C4-2B (cell line): ENCODE results near the gene ZCCHC12.

Experiments
- ZFX ChIP-seq: fragments of 450-650 bp; IDR thresholded peaks from 2 replicates; pipeline ENCODE4 v1.6.1; 2017
- TF ChIP-seq, protein P1 (sequence below): fragments of 450-650 bp; conservative IDR thresholded peaks from 2 replicates; pipeline ENCODE4 v1.5.1; 2017; ENCODE audit warnings: mild to moderate bottlenecking

DNA sequence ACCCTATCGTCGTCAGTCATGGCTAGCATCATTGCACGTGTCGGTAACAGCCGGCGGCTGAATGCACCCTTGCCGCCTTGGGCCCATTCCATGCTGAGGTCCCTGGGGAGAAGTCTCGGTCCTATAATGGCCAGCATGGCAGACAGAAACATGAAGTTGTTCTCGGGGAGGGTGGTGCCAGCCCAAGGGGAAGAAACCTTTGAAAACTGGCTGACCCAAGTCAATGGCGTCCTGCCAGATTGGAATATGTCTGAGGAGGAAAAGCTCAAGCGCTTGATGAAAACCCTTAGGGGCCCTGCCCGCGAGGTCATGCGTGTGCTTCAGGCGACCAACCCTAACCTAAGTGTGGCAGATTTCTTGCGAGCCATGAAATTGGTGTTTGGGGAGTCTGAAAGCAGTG is 1.6 kb downstream of the ZCCHC12 start:
- TF ChIP-seq, protein P1, sequence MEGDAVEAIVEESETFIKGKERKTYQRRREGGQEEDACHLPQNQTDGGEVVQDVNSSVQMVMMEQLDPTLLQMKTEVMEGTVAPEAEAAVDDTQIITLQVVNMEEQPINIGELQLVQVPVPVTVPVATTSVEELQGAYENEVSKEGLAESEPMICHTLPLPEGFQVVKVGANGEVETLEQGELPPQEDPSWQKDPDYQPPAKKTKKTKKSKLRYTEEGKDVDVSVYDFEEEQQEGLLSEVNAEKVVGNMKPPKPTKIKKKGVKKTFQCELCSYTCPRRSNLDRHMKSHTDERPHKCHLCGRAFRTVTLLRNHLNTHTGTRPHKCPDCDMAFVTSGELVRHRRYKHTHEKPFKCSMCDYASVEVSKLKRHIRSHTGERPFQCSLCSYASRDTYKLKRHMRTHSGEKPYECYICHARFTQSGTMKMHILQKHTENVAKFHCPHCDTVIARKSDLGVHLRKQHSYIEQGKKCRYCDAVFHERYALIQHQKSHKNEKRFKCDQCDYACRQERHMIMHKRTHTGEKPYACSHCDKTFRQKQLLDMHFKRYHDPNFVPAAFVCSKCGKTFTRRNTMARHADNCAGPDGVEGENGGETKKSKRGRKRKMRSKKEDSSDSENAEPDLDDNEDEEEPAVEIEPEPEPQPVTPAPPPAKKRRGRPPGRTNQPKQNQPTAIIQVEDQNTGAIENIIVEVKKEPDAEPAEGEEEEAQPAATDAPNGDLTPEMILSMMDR: no peak
- no peak for TF ChIP-seq ZFX
